Kidney (tissue), 14 donors: ENCODE data around the gene DNASE1L2. TPM values are rescaled to one million over a fixed set of nuclear protein-coding genes. Genes with fewer than 3 reads are reported as not detected.
A peak's percentile ranks its signal among the peaks of the same experiment; 100 is the strongest.

Source experiments
- DNase-seq, 5 donors: peaks; one replicate each; pipeline ENCODE4 v3.0.0-alpha.2; 2013 to 2020
- FAIRE-seq: peaks from 2 replicates; lab custom pipeline; 2012; peaks lifted over from hg19 to GRCh38; lab: Jason Lieb, UNC
- H3K27ac ChIP-seq, 2 donors: one replicate each; pipeline ENCODE4 v1.7.0; 2013; ENCODE audit warnings: low read depth in 2 of 2, low read length in 2 of 2, inconsistent platforms in 1 of 2
- H3K27me3 ChIP-seq: one replicate; pipeline ENCODE4 v1.7.1; 2013; ENCODE audit warnings: low read length, inconsistent platforms; ENCODE audit not compliant: control insufficient read depth, insufficient read depth
- H3K36me3 ChIP-seq, 3 donors: one replicate each; pipeline versions ENCODE4 v1.7.0 to v1.7.1; 2013; ENCODE audit warnings: low read length in 3 of 3, control low read depth in 1 of 3, inconsistent platforms in 1 of 3; ENCODE audit not compliant: insufficient read depth in 3 of 3, control insufficient read depth in 2 of 3
- H3K4me1 ChIP-seq, 3 donors: one replicate each; pipeline versions ENCODE4 v1.7.0 to v1.7.1; 2013; ENCODE audit warnings: low read length in 3 of 3, inconsistent platforms in 1 of 3, low read depth in 1 of 3; ENCODE audit not compliant: control insufficient read depth in 2 of 3, insufficient read depth in 2 of 3
- H3K4me3 ChIP-seq, 3 donors: one replicate each; pipeline versions ENCODE4 v1.7.0 to v1.8.1; 2013; ENCODE audit warnings: low read length in 3 of 3, control low read depth in 1 of 3, inconsistent platforms in 1 of 3
- H3K9ac ChIP-seq, 3 donors: one replicate each; pipeline versions ENCODE4 v1.7.0 to v1.7.1; 2013; ENCODE audit warnings: low read length in 3 of 3, control low read depth in 1 of 3, inconsistent platforms in 1 of 3
- H3K9me3 ChIP-seq, 3 donors: one replicate each; pipeline versions ENCODE4 v1.7.0 to v1.7.1; 2013; ENCODE audit warnings: low read length in 3 of 3, control low read depth in 1 of 3, inconsistent platforms in 1 of 3; ENCODE audit not compliant: control insufficient read depth in 2 of 3, insufficient read depth in 1 of 3
- CTCF ChIP-seq: IDR thresholded peaks from 3 replicates; pipeline ENCODE4 v1.5.1; 2012; ENCODE audit warnings: mild to moderate bottlenecking, moderate library complexity, borderline replicate concordance; ENCODE audit not compliant: insufficient read depth; ENCODE audit errors: extremely low read depth
- intact Hi-C: fragments of 100-400 bp; cut with DNase I; formaldehyde crosslinking; loops from one replicate; pipeline ENCODE4 v1.11.1; 2022
- polyA plus RNA-seq: library from polyadenylated mRNA; stranded (reverse); fragments of 350-450 nt; fragmentation: Illumina TruSeq; extraction: RNeasy Lipid Tissue Mini Kit (QIAGEN cat#74804); gene quantifications from one replicate; pipeline ENCODE4 v1.2.3, GENCODE V29; 2014; ENCODE audit warnings: low read depth, low replicate concordance; ENCODE audit not compliant: insufficient read depth
- total RNA-seq: library from RNA; stranded (reverse); fragmentation: NEBNext Ultra II Directional; extraction: Animal tissue kit (Norgen Biotek cat#: 25700); gene quantifications from one replicate; pipeline ENCODE4 v1.2.1, GENCODE V29; 2021
- donor health status: control.
- donor health status: control.
- donor health status: control.
- donor health status: control.
- donor health status: control.
- donor health status: DM: yes; HTN: yes; CAD: no.
- donor health status: Normal renal cell carcinoma (clear cell type).

Gene DNASE1L2
- total and polyA plus RNA-seq, 2 donors from 2014 or later = 0.88 TPM

- Histone ChIP-seq H3K27ac (peak within 1 kb of the TSS; percentile 77 to 88), H3K9me3 (no peaks in the 10 kb centered on the region)
- TF ChIP-seq CTCF = no peak
Observed at GRCh38 chr16:2214719-2214968, 21.6 kb upstream of the DNASE1L2 start, which contains the start of gene PGP. PGP (minus strand) TSS chr16:2214840; CDS start chr16:2214777, 63 bp downstream.

GRCh38 chr16:2216330-2216729 lies 19.9 kb upstream of the DNASE1L2 start:
- DNase-seq (no peak), FAIRE-seq (no peak)
- intact Hi-C loops = no loop called here
- Histone ChIP-seq H3K4me1 (peaks cover 0 to 25% (median 15%) of the 10 kb centered on the region in 3 donors), H3K27me3 (no peaks in the 10 kb centered on the region), H3K4me3 (no peak overlapping the region), H3K27ac (no peak overlapping the region), H3K36me3 (no peaks in the 10 kb centered on the region), H3K9ac (no peak overlapping the region), H3K9me3 (no peaks in the 10 kb centered on the region)
- TF ChIP-seq CTCF = no peak

More at GRCh38 chr16:2214719-2214968, 21.6 kb upstream of the DNASE1L2 start, which contains the start of gene PGP:
- Histone ChIP-seq H3K36me3 (no peaks in the 10 kb centered on the region), H3K27me3 (no peaks in the 10 kb centered on the region), H3K4me1 (peaks cover 0 to 25% (median 15%) of the 10 kb centered on the region in 3 donors), H3K4me3 (peak within 1 kb of the TSS; percentile 65 to 85 (median 79)), H3K9ac (peak within 1 kb of the TSS; percentile 73 to 75 (median 73))
- intact Hi-C loops = no loop called here
- FAIRE-seq (no peak), DNase-seq (no peak)

- H3K4me3 ChIP-seq = peak within 1 kb of the TSS; percentile 54 to 71 (median 70)
- FAIRE-seq = peak; percentile 46
- H3K9ac ChIP-seq = peak within 1 kb of the TSS; percentile 47 to 96 (median 55)
- TF ChIP-seq CTCF = no peak
- peak within 1 kb of the TSS; percentile 65 to 69 for H3K27ac ChIP-seq
- no peaks in the 10 kb centered on the region for H3K36me3 ChIP-seq
- DNase-seq = peak; percentile 99 to 100 (median 100)
- H3K9me3 ChIP-seq = no peaks in the 10 kb centered on the region
- H3K27me3 ChIP-seq = no peaks in the 10 kb centered on the region
- intact Hi-C loops = no loop called here
- peaks cover 0 to 6% (median 3%) of the 10 kb centered on the region in 3 donors for H3K4me1 ChIP-seq
Observed at GRCh38 chr16:2223221-2223941, 12.9 kb upstream of the DNASE1L2 start, which contains the start of gene E4F1. E4F1 (plus strand) TSS chr16:2223591; CDS start chr16:2223614, 23 bp downstream.
